HEK293 (cell line): ENCODE data around the gene CNGB1.
A peak's percentile ranks its signal among the peaks of the same experiment; 100 is the strongest.

Source experiments
- ATF2 ChIP-seq: fragments of 450-650 bp; formaldehyde crosslinking; IDR thresholded peaks from 2 replicates; pipeline ENCODE4 v1.5.1; 2016; ENCODE audit warnings: missing biosample characterization, missing genetic modification characterization, low read depth
- GFI1B ChIP-seq: fragments of 450-650 bp; formaldehyde crosslinking; IDR thresholded peaks from 2 replicates; pipeline ENCODE4 v1.5.1; 2016; ENCODE audit warnings: missing biosample characterization, missing genetic modification characterization
- GLIS2 ChIP-seq: fragments of 450-650 bp; formaldehyde crosslinking; IDR thresholded peaks from 2 replicates; pipeline ENCODE4 v1.5.1; 2016; ENCODE audit warnings: missing biosample characterization, missing genetic modification characterization
- KLF17 ChIP-seq: fragments of 450-650 bp; formaldehyde crosslinking; IDR thresholded peaks from 2 replicates; pipeline ENCODE4 v1.5.1; 2016; ENCODE audit warnings: missing biosample characterization, missing genetic modification characterization
- KLF8 ChIP-seq: fragments of 450-650 bp; formaldehyde crosslinking; IDR thresholded peaks from 2 replicates; pipeline ENCODE4 v1.5.1; 2016; ENCODE audit warnings: missing biosample characterization, missing genetic modification characterization
- KLF9 ChIP-seq: fragments of 450-650 bp; formaldehyde crosslinking; IDR thresholded peaks from 2 replicates; pipeline ENCODE4 v1.5.1; 2016; ENCODE audit warnings: missing biosample characterization, missing genetic modification characterization, low read depth
- PATZ1 ChIP-seq: fragments of 450-650 bp; formaldehyde crosslinking; IDR thresholded peaks from 2 replicates; pipeline ENCODE4 v1.5.1; 2016; ENCODE audit warnings: missing biosample characterization, missing genetic modification characterization
- TRIM28 ChIP-seq: IDR thresholded peaks from 2 replicates; pipeline ENCODE4 v1.6.1; 2011; ENCODE audit warnings: low read length, control low read depth, borderline replicate concordance
- YY2 ChIP-seq: fragments of 450-650 bp; formaldehyde crosslinking; IDR thresholded peaks from 2 replicates; pipeline ENCODE4 v1.5.1; 2016; ENCODE audit warnings: missing biosample characterization, missing genetic modification characterization
- ZBTB1 ChIP-seq: fragments of 450-650 bp; formaldehyde crosslinking; IDR thresholded peaks from 2 replicates; pipeline ENCODE4 v1.5.1; 2016; ENCODE audit warnings: missing biosample characterization, missing genetic modification characterization
- ZBTB21 ChIP-seq: fragments of 450-650 bp; formaldehyde crosslinking; IDR thresholded peaks from 2 replicates; pipeline ENCODE4 v1.5.1; 2017; ENCODE audit warnings: missing biosample characterization, missing genetic modification characterization
- ZBTB6 ChIP-seq: fragments of 450-650 bp; formaldehyde crosslinking; IDR thresholded peaks from 2 replicates; pipeline ENCODE4 v1.5.1; 2017; ENCODE audit warnings: missing biosample characterization, missing genetic modification characterization
- ZNF140 ChIP-seq: fragments of 450-650 bp; formaldehyde crosslinking; IDR thresholded peaks from 2 replicates; pipeline ENCODE4 v1.5.1; 2016; ENCODE audit warnings: missing biosample characterization, missing genetic modification characterization
- ZNF174 ChIP-seq: fragments of 450-650 bp; formaldehyde crosslinking; IDR thresholded peaks from 2 replicates; pipeline ENCODE4 v1.5.0; 2017; ENCODE audit warnings: missing biosample characterization, mild to moderate bottlenecking, missing genetic modification characterization
- ZNF18 ChIP-seq: fragments of 450-650 bp; formaldehyde crosslinking; IDR thresholded peaks from 2 replicates; pipeline ENCODE4 v1.5.1; 2016; ENCODE audit warnings: missing biosample characterization, missing genetic modification characterization
- ZNF274 ChIP-seq, 2 experiments: fragments of 200-500 bp in 1 of 2; fragments of 450-650 bp in 1 of 2; sonication (Bioruptor generic) in 1 of 2; formaldehyde crosslinking in 1 of 2; IDR thresholded peaks; 2 replicates each; pipeline versions ENCODE4 v1.5.1 to v1.6.1; 2014 to 2016; ENCODE audit warnings: borderline replicate concordance in 1 of 2, inconsistent platforms in 1 of 2, low read length in 1 of 2, missing biosample characterization in 1 of 2, missing genetic modification characterization in 1 of 2
- ZNF292 ChIP-seq: fragments of 450-650 bp; formaldehyde crosslinking; IDR thresholded peaks from 2 replicates; pipeline ENCODE4 v1.5.1; 2016; ENCODE audit warnings: low read depth, missing biosample characterization, missing genetic modification characterization, borderline replicate concordance
- ZNF394 ChIP-seq: fragments of 450-650 bp; formaldehyde crosslinking; IDR thresholded peaks from 2 replicates; pipeline ENCODE4 v1.5.1; 2016; ENCODE audit warnings: missing biosample characterization, missing genetic modification characterization, mild to moderate bottlenecking, moderate library complexity, borderline replicate concordance
- ZNF423 ChIP-seq: fragments of 450-650 bp; formaldehyde crosslinking; IDR thresholded peaks from 2 replicates; pipeline ENCODE4 v1.5.1; 2016; ENCODE audit warnings: missing biosample characterization, missing genetic modification characterization
- ZNF433 ChIP-seq: fragments of 450-650 bp; formaldehyde crosslinking; IDR thresholded peaks from 2 replicates; pipeline ENCODE4 v1.5.1; 2016; ENCODE audit warnings: missing biosample characterization, missing genetic modification characterization, low read depth
- ZNF521 ChIP-seq: fragments of 450-650 bp; formaldehyde crosslinking; IDR thresholded peaks from 2 replicates; pipeline ENCODE4 v1.5.1; 2017; ENCODE audit warnings: missing biosample characterization, mild to moderate bottlenecking, missing genetic modification characterization
- ZNF558 ChIP-seq: fragments of 450-650 bp; formaldehyde crosslinking; IDR thresholded peaks from 2 replicates; pipeline ENCODE4 v1.5.1; 2016; ENCODE audit warnings: missing biosample characterization, missing genetic modification characterization
- ZNF561 ChIP-seq: fragments of 450-650 bp; IDR thresholded peaks from 2 replicates; pipeline ENCODE4 v1.5.1; 2018; ENCODE audit warnings: missing biosample characterization, missing genetic modification characterization, borderline replicate concordance
- ZNF600 ChIP-seq: fragments of 450-650 bp; formaldehyde crosslinking; IDR thresholded peaks from 2 replicates; pipeline ENCODE4 v1.5.1; 2016; ENCODE audit warnings: missing biosample characterization, missing genetic modification characterization
- ZNF626 ChIP-seq: fragments of 450-650 bp; sonication (Bioruptor Pico); formaldehyde crosslinking; IDR thresholded peaks from 2 replicates; pipeline ENCODE4 v1.5.1; 2018; ENCODE audit warnings: missing biosample characterization, missing genetic modification characterization, inconsistent platforms
- ZNF704 ChIP-seq: fragments of 450-650 bp; formaldehyde crosslinking; IDR thresholded peaks from 2 replicates; pipeline ENCODE4 v1.5.1; 2016; ENCODE audit warnings: missing biosample characterization, missing genetic modification characterization
- ZNF776 ChIP-seq: fragments of 450-650 bp; formaldehyde crosslinking; IDR thresholded peaks from 2 replicates; pipeline ENCODE4 v1.5.0; 2017; ENCODE audit warnings: missing biosample characterization, missing genetic modification characterization, borderline replicate concordance
- ZNF777 ChIP-seq: fragments of 450-650 bp; formaldehyde crosslinking; IDR thresholded peaks from 2 replicates; pipeline ENCODE4 v1.5.1; 2017; ENCODE audit warnings: missing biosample characterization, missing genetic modification characterization, borderline replicate concordance
- ZNF792 ChIP-seq: fragments of 450-650 bp; formaldehyde crosslinking; IDR thresholded peaks from 2 replicates; pipeline ENCODE4 v1.5.1; 2016; ENCODE audit warnings: missing biosample characterization, missing genetic modification characterization
- ZSCAN4 ChIP-seq: fragments of 450-650 bp; formaldehyde crosslinking; IDR thresholded peaks from 2 replicates; pipeline ENCODE4 v1.5.1; 2017; ENCODE audit warnings: missing biosample characterization, missing genetic modification characterization

The CNGB1 gene

GRCh38 chr16:57899771-57900661 is 70.9 kb downstream of the CNGB1 start (continued):
- no peak for TF ChIP-seq ZNF433 (tag by site-specific recombination)
- TF ChIP-seq ZNF600 (tag by site-specific recombination), result no peak
- TF ChIP-seq ZNF274 (IDR thresholded peaks at IDR 0.05; ENCODE audit: low read length), result no peak
- no peak for TF ChIP-seq ZNF274 (tag by site-specific recombination; IDR thresholded peaks at IDR 0.05; ENCODE audit: borderline replicate concordance)
- no peak for TF ChIP-seq ZBTB21 (tag by site-specific recombination)
- no peak for TF ChIP-seq KLF8 (tag by site-specific recombination)
- no peak for TF ChIP-seq ZNF140
- TF ChIP-seq ZNF704 (tag by site-specific recombination), result no peak
- TF ChIP-seq ZBTB1 (tag by site-specific recombination), result no peak
- no peak for TF ChIP-seq ZSCAN4
- no peak for TF ChIP-seq ZBTB6 (tag by site-specific recombination)
- TF ChIP-seq ZNF626 (tag by site-specific recombination), result no peak
- TF ChIP-seq ZNF174 (tag by site-specific recombination), result no peak
- TF ChIP-seq ATF2, result no peak
- no peak for TF ChIP-seq ZNF777 (tag by site-specific recombination)
- 0 out of 2 replicates have a peak, but pooled peaks have one; percentile 20 for TF ChIP-seq KLF17 (tag by site-specific recombination)
- no peak for TF ChIP-seq ZNF792
- no peak for TF ChIP-seq ZNF561 (tag by site-specific recombination)
- TF ChIP-seq YY2 (tag by site-specific recombination), result no peak
- no peak for TF ChIP-seq ZNF776
- no peak for TF ChIP-seq GLIS2
- TF ChIP-seq ZNF394 (tag by site-specific recombination), result no peak
- TF ChIP-seq ZNF521 (tag by site-specific recombination), result no peak
- no peak for TF ChIP-seq PATZ1 (tag by site-specific recombination)
- TF ChIP-seq TRIM28, result 0 out of 2 replicates have a peak, but pooled peaks have one; percentile 58
- TF ChIP-seq GFI1B (tag by site-specific recombination), result peak; percentile 53; the same call in 1 of the 2 replicates
- no peak for TF ChIP-seq ZNF18 (tag by site-specific recombination)
- no peak for TF ChIP-seq ZNF423 (tag by site-specific recombination)
- TF ChIP-seq KLF9, result no peak
- no peak for TF ChIP-seq ZNF292 (tag by site-specific recombination)
- TF ChIP-seq ZNF558 (tag by site-specific recombination), result no peak
